Measurements from ENCODE around the gene DLGAP4.

- TF ChIP-seq CTCF (conservative IDR thresholded peaks at IDR 0.05 in 1 of 2, IDR thresholded peaks at IDR 0.05 in 1 of 2; ENCODE audit: extremely low read depth in 1 of 2, insufficient read depth in 1 of 2, low read depth in 1 of 2, low read length in 2 of 2) (no peak), EZH2 (IDR thresholded peaks at IDR 0.05; ENCODE audit: borderline replicate concordance, low read length) (no peak)
These were observed 99.1 kb downstream of the DLGAP4 start for GRCh38 chr20:36405255-36405654.
